GM12878 (cell line): Measurements from ENCODE around the gene TOX2. TPM values are rescaled to one million over a fixed set of nuclear protein-coding genes. Genes with fewer than 3 reads are reported as not detected.

ENCODE experiments used
- ATAC-seq: fragments of 200-7000 bp; cut with Tn5 transposase; 3 replicates; pipeline ENCODE4 v1.9.1; 2020; ENCODE audit warnings: mild to moderate bottlenecking, moderate library complexity
- BruUV-seq: library from RNA; stranded (reverse); fragments of 400-500 nt; replicated peaks from 2 replicates; lab custom pipeline; 2021; lab: Mats Ljungman, UMichigan
- CTCF ChIA-PET: fragments of 300-600 bp; sonication (Branson Sonifier 250); formaldehyde crosslinking; extraction: SDS; loops from one replicate; lab custom pipeline; 2021; ENCODE audit warnings: inconsistent platforms; lab: Yijun Ruan, JAX
- POLR2A ChIA-PET: fragments of 350-600 bp; formaldehyde crosslinking; extraction: SDS; loops from one replicate; lab custom pipeline; 2021; ENCODE audit warnings: inconsistent platforms; lab: Charles Lee
- RAD21 ChIA-PET: fragments of 300-600 bp; sonication (Branson Sonifier 250); formaldehyde crosslinking; loops from one replicate; lab custom pipeline; 2023; ENCODE audit warnings: antibody characterized with exemption; ENCODE audit not compliant: unreplicated experiment; lab: Charles Lee
- SMC1A ChIA-PET: fragments of 300-600 bp; sonication (Branson Sonifier 250); formaldehyde crosslinking; loops from one replicate; lab custom pipeline; 2023; ENCODE audit not compliant: unreplicated experiment, uncharacterized antibody; lab: Charles Lee
- DNase-seq: peaks from one replicate; pipeline ENCODE4 v3.0.0-alpha.2; 2011; ENCODE audit warnings: low read depth, low spot score
- FAIRE-seq: peaks from 3 replicates; lab custom pipeline; 2011; peaks lifted over from hg19 to GRCh38; lab: Jason Lieb, UNC
- H2AFZ ChIP-seq: 2 replicates; pipeline ENCODE4 v1.6.0; 2011; ENCODE audit warnings: low read depth, low read length, control low read depth; ENCODE audit not compliant: control insufficient read depth
- H3K27ac ChIP-seq: 2 replicates; pipeline ENCODE4 v1.5.1; 2011; ENCODE audit warnings: control low read depth; ENCODE audit not compliant: control insufficient read depth, insufficient read depth
- H3K27me3 ChIP-seq, 2 experiments: replicated peaks in 1 of 2; 2 replicates each; pipeline versions ENCODE4 v1.6.0 to v1.6.1; 2011; ENCODE audit warnings: low read length in 1 of 2; ENCODE audit not compliant: control insufficient read depth in 2 of 2, insufficient read depth in 2 of 2
- H3K36me3 ChIP-seq, 2 experiments: 2 replicates each; pipeline ENCODE4 v1.5.1; 2011; ENCODE audit warnings: low read length in 1 of 2; ENCODE audit not compliant: control insufficient read depth in 2 of 2, insufficient read depth in 2 of 2
- H3K4me1 ChIP-seq: 2 replicates; pipeline ENCODE4 v1.6.1; 2011; ENCODE audit warnings: mild to moderate bottlenecking, low read length, moderate library complexity, mixed read lengths; ENCODE audit not compliant: control insufficient read depth, insufficient read depth
- H3K4me2 ChIP-seq: 2 replicates; pipeline ENCODE4 v1.6.0; 2011; ENCODE audit warnings: control low read depth; ENCODE audit not compliant: control insufficient read depth, insufficient read depth
- H3K4me3 ChIP-seq: fragments of 200-600 bp; sonication (generic); 2 replicates; pipeline ENCODE4 v1.5.1; 2016
- H3K79me2 ChIP-seq: 2 replicates; pipeline ENCODE4 v1.6.0; 2011; ENCODE audit warnings: low read length; ENCODE audit not compliant: control insufficient read depth, insufficient read depth
- H3K9ac ChIP-seq: 2 replicates; pipeline ENCODE4 v1.8.0; 2011; ENCODE audit warnings: low read length, control low read depth, mixed read lengths; ENCODE audit not compliant: control insufficient read depth, insufficient read depth
- H3K9me3 ChIP-seq: replicated peaks from 3 replicates; pipeline ENCODE4 v1.5.1; 2011; ENCODE audit warnings: mild to moderate bottlenecking, low read length; ENCODE audit not compliant: control insufficient read depth, insufficient read depth
- H4K20me1 ChIP-seq: 2 replicates; pipeline ENCODE4 v1.6.0; 2011; ENCODE audit not compliant: control insufficient read depth, insufficient read depth
- ASH2L ChIP-seq: fragments of 300-600, 200-600 bp; sonication (generic); IDR thresholded peaks from 2 replicates; pipeline ENCODE4 v1.6.1; 2017; ENCODE audit warnings: low read depth, mild to moderate bottlenecking, borderline replicate concordance
- ATF2 ChIP-seq: IDR thresholded peaks from 2 replicates; pipeline ENCODE4 v1.6.1; 2012; ENCODE audit warnings: low read length, inconsistent platforms
- MTA2 ChIP-seq: fragments of 450-650 bp; IDR thresholded peaks from 2 replicates; pipeline ENCODE4 v1.6.1; 2016; ENCODE audit warnings: low read depth, mild to moderate bottlenecking, moderate library complexity
- WRNIP1 ChIP-seq: IDR thresholded peaks from 2 replicates; pipeline ENCODE4 v1.6.1; 2011; ENCODE audit warnings: low read depth, low read length, improper control_type of control experiment, borderline replicate concordance
- WGBS: methylation state at CpG from one replicate; pipeline ENCODE4 v1.1.6; 2016; ENCODE audit warnings: low lambda C conversion rate; ENCODE audit not compliant: insufficient replicate concordance, insufficient coverage; ENCODE audit errors: missing lambda C conversion rate; 5-methylcytosine and 5-hydroxymethylcytosine counted together
- in situ Hi-C: fragments of 300-500 bp; cut with MboI; formaldehyde crosslinking; loops from 9 replicates; pipeline ENCODE4 v1.14.3; 2018; ENCODE audit warnings: mixed read lengths
- intact Hi-C: fragments of 100-400 bp; cut with micrococcal nuclease; formaldehyde crosslinking; loops from one replicate; pipeline ENCODE4 v1.14.2; 2022; ENCODE audit not compliant: unreplicated experiment
- polyA plus RNA-seq, 11 experiments: library from polyadenylated mRNA; depleted of rRNA in 4 of 11; unstranded in 6 of 11; stranded (reverse) in 5 of 11; fragments of >200 nt; fragmentation: Nextera tagmentation in 4 of 11; fragmentation: Illumina TruSeq in 1 of 11; extraction: Ambion mirVana in 4 of 11; extraction: Trizol in 1 of 11; gene quantifications; 1 replicate in 1 of 11; 2 replicates in 10 of 11; pipeline versions ENCODE4 v1.2.1 to v1.2.3, GENCODE V29; 2011 to 2016; ENCODE audit warnings: inconsistent platforms in 2 of 11, missing spikeins in 2 of 11, low read depth in 1 of 11
- total RNA-seq, 4 experiments: library from RNA; depleted of rRNA in 3 of 4; stranded (reverse); fragments of >200 nt in 3 of 4; fragmentation: Illumina TruSeq in 1 of 4; extraction: Trizol in 1 of 4; gene quantifications; 2 replicates each; pipeline versions ENCODE4 v1.2.1 to v1.2.3, GENCODE V29; 2013 to 2021

Gene TOX2
- total and polyA plus RNA-seq, 10 of the 15 experiments (the other 5 are each of a cell fraction or from before 2014, with no cell fraction given): 2.6 to 40.5 (median 7.9) TPM

GRCh38 chr20:43946659-43947315 is 32.1 kb downstream of the TOX2 start:
- H3K4me2 ChIP-seq: no peak overlapping the region
- H3K27me3 ChIP-seq: no peaks in the 10 kb centered on the region
- POLR2A ChIA-PET: interaction anchor here (1.1 kb wide), 1 partner anchor 11 kb away, joined by 3 read pairs; no protein-coding TSS in a partner anchor
- no peak overlapping the region for H3K27ac ChIP-seq
- in situ Hi-C loops: no loop called here
- ATAC-seq (no peak), FAIRE-seq (no peak), DNase-seq (no peak)
- BruUV-seq: no TSS peak
- CTCF ChIA-PET: interaction anchor here (1.3 to 1.5 kb wide), 2 partner anchors 11 to 196 kb away, joined by 4 to 5 read pairs; no protein-coding TSS in a partner anchor
- SMC1A ChIA-PET: interaction anchor here (2.0 to 3.4 kb wide), 2 partner anchors 27 to 196 kb away, joined by 5 to 10 read pairs; no protein-coding TSS in a partner anchor
- no peaks in the 10 kb centered on the region for H3K9me3 ChIP-seq
- H3K9ac ChIP-seq: no peak overlapping the region
- no peak overlapping the region for H2AFZ ChIP-seq
- H3K4me1 ChIP-seq: peaks cover 39% of the 10 kb centered on the region
- no peaks in the 10 kb centered on the region; a peak in 1 of 4 replicates for H3K36me3 ChIP-seq
- H3K4me3 ChIP-seq: no peak overlapping the region
- 76% methylated on average over 8 of the region's 9 CpGs for whole genome bisulfite sequencing
- no peaks in the 10 kb centered on the region; the same call in 1 of the 2 replicates for H3K79me2 ChIP-seq
- intact Hi-C loops: no loop called here
- RAD21 ChIA-PET: interaction anchor here (1.5 kb wide), 1 partner anchor 195 kb away, joined by 7 read pairs; no protein-coding TSS in a partner anchor
- TF ChIP-seq MTA2 (no peak), ATF2 (no peak), WRNIP1 (no peak), ASH2L (no peak)
- TF ChIP-seq, all 136 proteins: peak for 0
- H4K20me1 ChIP-seq: no peaks in the 10 kb centered on the region
